Stimulated activated CD4-positive, alpha-beta T cell treated with anti-CD3 and anti-CD28 coated beads, Interleukin-4, amount 100 ng/mL, for 1 hour (primary cell): ENCODE data around the gene PDE1A.

ENCODE experiments used
- DNase-seq: peaks from one replicate; pipeline ENCODE4 v3.0.0-alpha.2; 2020

Gene PDE1A

DNA sequence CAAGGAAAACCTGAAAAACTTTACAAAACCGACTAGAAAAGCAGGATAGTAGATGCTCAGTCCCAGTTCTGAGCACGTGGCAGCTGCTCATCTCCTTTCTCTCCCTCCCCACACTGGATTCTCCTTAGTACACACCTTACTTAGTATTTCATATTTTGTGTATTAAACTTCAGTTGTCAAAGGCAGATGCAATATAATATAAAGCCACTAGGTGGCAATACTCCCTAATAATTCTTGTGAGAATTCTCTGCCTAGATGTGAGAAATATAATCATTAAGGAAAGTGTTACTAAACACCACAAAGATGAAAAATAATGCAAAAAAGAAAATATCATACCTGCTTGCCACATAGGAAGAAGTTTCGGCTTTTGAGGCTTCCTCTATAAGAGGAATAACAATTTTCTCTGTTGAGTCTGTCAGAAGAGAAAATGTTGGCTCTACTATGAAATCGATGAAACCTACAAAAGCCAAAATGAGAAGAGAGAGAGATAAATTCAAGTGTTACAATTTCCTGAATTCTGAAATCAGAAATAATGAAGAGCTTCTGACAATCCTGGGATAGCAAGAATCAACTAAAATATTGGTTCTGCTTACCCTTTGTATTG is 240.6 kb downstream of the PDE1A start:
- DNase-seq, result no peak

DNA sequence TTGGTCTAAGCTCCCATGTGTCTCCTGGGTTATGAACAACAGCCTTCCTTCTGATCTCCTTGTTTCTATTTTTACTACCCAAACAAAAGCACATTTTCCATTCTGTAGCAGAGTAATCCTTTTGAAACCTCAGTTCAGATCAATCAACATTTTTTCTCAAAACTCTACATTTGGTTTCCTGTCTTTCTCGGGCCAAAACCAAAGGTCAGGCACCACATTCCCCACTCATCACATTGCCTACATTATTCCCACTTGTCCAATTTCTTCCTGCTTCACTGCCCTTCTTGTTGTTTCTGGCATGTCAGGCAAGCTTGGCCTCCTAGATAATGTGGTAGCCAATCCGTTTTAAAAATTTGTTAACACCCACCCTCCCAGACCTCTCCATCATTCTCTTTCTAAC is 244.4 kb downstream of the PDE1A start:
- no peak for DNase-seq

DNA sequence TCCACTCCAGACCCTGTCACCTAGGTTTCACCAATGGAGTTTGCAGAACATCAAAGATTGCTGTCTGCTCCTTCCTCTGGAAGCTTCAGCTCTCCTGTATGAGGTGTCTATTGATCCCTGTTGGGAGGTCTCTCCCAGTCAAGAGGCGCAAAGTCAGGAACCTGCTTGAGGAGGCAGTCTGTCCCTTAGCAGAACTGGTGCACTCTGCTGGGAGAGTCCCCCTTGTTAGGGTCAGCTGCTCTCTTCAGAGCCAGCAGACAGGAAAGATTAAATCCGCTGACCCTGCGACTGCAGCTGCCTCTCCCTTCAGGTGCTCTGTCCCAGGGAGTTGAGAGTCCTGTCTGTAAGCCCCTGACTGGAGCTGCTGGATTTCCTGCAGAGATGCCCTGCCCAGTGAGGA is 245.5 kb downstream of the PDE1A start:
- DNase-seq, result no peak

DNA sequence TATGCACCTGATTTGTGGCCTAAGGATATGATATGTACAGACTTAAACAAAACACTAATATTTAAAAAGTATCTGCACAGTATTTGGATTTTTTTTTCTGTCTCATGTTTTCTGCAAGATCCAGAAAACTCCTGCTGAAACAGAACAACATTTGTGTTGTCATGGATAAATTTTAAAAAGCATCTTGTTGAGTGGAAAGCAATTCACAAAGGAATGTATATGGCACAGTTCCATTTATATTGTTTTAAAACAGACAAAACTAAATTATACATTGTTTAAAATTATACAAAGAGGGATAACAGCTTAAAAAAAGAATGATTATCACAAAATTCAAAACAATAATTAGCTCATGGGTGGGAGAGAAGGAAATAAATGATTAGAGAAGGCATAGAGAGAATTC is 247.7 kb downstream of the PDE1A start:
- no peak for DNase-seq

DNA sequence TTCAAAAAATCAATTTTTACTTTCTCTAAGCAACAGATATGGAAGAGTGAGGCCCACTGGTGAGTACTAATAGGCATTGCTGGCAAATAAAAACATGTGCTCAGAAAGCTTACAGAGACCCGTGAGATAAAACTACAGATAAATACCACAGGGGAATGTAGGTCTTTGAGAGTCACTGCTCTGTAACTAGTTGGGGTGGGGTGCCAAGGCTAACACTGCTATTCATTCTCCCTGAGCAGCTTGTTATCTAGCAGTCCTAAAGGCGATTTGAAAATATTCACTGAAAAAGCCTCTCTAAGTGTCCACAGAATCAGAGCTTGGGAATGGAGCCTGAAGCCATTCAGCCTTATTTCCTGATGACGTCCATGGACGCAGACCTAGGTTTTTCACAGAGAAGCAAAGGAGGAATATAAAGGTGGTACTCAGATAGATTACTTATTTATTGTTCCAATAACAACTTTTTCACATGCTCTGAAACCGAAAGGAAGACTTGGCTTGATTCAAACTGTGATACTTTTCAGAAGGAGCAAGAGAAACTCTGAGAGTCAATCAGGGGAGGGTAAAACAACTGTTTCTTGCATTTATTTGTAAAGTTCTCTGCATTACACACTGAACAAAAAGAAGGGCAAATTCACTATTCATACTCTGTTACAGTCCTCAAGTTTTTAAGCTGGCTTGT is 252.8 kb downstream of the PDE1A start:
- DNase-seq, result no peak

DNA sequence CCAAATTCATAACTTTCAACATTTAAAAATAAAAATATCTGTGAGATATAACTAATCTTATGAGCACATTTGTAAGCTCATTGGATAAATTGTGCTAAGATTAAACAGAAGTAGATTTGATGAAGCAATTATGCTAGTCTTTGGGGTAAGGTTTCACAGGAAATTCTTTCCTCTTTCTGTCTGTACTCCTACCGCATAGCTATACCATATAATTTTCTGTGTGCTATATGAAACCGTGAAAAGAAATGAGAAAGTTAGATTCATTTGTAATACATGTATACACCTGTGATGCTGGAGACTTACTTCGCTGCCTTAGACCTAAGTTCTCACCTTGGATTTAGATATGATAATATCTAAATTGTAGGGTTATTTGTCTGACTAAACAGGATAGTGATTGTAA is 256.5 kb downstream of the PDE1A start:
- no peak for DNase-seq

GRCh38 chr2:182167882-182168281 is 259.0 kb downstream of the PDE1A start:
- DNase-seq, result no peak

DNA sequence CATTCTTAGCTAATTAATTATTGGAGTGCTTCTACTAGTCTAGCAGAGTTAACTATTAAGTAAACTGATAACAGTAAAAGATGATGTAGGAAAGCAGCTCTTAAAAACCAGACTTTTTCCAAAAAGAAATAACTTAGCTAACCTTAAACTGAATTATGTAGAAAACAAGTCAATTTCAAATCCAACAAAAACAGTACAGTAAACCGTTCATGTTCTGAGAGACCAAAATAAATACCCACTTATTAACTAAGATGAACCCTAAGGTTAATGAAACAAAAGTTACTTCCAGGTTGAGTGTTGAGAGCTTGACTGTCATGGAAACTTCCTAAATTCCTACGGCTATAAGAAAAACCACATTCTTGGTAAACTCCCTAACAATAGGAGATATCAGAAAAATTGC is 260.0 kb downstream of the PDE1A start:
- no peak for DNase-seq

- DNase-seq, result no peak
Measured at GRCh38 chr2:182166406-182166805, 260.4 kb downstream of the PDE1A start.

- no peak for DNase-seq
Measured at GRCh38 chr2:182165202-182165601, 261.6 kb downstream of the PDE1A start.

- no peak for DNase-seq
Measured at GRCh38 chr2:182164686-182165085, 262.1 kb downstream of the PDE1A start.

GRCh38 chr2:182163878-182164277 is 263.0 kb downstream of the PDE1A start:
- no peak for DNase-seq

DNA sequence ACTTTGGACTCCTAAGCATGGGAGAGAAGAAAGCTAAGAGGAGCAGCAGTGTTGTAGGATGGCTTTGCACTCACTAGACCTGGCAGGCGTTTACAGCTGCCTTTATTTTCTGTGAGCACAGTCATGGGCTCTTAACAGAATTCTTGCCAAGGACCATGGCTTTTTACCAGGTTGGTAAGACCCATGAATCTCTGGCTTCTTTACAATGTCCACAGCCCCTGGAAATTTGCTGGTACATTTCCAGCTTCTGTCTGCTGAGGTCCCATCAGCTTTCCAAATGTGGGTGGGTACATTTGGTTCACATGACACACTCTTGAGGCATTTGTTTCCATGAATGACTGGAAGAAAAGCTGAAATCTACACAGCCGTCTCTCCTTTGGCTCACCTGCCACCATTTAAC is 278.5 kb downstream of the PDE1A start:
- DNase-seq, result no peak

DNA sequence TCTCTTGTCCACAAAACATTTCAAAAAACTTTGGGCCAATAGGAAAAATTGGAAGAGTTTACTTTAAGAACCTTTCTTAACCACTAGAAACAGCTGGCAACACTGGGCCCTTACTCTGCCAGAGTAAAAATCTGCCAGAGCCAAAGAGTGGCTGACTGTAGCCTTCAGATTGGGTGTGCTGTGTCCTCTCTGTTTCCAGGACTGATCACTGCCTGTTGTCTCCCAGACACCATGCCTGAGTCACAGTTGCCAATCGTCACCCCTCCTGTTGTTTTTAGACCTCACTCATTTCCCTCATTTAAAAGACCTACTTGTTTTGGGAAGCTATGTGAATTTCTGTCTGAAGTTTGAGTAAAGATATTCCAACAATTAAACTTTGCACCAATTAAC is 282.1 kb downstream of the PDE1A start:
- DNase-seq, result no peak

GRCh38 chr2:182144041-182144775 is 282.6 kb downstream of the PDE1A start:
- no peak for DNase-seq

DNA sequence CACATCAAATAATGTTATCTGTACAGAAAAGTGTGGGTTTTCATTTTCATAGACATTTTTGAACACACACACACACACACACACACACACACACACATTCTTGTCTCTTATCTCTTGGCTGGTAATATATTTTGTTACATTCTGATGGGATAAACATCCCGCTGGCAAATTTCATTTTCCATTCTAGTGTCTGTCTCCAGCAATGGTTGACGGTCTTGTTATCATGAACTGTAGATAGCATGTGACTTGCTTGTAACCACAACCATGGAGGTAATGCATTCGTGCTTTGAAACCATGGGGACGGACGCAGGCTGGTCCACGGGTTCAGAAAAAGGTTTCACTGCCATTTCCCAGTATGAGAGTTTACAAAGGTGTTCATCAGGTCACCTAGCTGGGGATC is 284.8 kb downstream of the PDE1A start:
- DNase-seq, result no peak

GRCh38 chr2:182134201-182134600 is 292.6 kb downstream of the PDE1A start:
- DNase-seq, result no peak

DNA sequence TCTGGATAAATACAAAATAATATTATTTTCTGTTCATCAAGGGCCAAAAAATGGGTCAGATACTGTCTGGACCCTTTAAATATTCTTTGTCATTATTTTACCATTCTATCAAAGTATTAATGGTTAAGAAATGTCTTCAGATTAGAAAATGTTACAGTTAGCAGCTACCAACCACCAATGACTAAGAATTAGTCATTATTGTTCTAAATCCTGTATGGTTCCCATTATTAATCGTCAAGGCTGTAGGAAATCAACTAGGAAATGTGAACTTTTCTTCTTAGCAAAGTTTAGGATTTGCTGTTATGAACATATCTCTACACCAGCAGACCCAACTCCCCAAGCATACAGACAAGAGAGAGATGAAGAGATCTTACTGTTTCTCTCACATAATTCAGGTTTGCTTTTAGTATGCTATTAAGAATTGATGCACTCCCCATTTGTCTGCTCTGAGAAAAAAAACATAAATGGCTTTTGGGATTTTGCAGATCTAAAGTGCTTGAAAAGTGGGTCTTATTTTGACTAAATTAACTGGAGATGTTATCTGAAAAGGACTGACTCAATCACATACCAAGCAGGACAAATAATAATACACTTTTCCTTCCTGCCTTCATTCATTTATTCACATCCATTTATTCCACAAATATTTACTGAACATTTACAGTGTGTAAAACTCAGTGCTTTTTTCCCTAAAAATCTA is 293.5 kb downstream of the PDE1A start:
- DNase-seq, result no peak

- no peak for DNase-seq
Measured at GRCh38 chr2:182132605-182133004, 294.2 kb downstream of the PDE1A start.

GRCh38 chr2:182128821-182129707 is 297.8 kb downstream of the PDE1A start:
- no peak for DNase-seq

- DNase-seq, result no peak
Measured at GRCh38 chr2:182117196-182117595, 309.6 kb downstream of the PDE1A start.

GRCh38 chr2:182116774-182117173 is 310.1 kb downstream of the PDE1A start:
- DNase-seq, result no peak

DNA sequence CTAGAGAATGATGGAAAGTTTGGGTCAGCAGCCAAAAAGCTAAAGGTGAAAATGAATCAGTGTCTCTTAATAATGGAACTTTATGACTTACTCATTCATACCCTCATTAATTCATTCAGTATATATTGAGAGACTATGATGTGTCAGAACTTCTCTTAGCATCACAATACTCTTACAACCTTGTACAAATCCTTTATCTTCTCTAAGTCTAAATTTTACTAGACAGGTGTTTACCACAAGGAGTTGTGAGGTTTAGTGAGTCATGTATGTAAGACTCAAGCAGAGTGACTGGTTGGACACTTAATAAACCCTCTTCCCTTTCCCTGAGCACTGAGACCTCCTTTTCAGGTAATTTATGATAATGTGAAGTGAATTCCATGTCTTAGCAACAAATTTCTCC is 311.6 kb downstream of the PDE1A start:
- no peak for DNase-seq
